ENCODE measurements around the gene CYP2F1.
"Not testable (repeated sequence)": the region's sequence is repeated elsewhere in the genome, so short reads cannot be mapped to it uniquely, and the experiment has no call there.

Gene CYP2F1, protein sequence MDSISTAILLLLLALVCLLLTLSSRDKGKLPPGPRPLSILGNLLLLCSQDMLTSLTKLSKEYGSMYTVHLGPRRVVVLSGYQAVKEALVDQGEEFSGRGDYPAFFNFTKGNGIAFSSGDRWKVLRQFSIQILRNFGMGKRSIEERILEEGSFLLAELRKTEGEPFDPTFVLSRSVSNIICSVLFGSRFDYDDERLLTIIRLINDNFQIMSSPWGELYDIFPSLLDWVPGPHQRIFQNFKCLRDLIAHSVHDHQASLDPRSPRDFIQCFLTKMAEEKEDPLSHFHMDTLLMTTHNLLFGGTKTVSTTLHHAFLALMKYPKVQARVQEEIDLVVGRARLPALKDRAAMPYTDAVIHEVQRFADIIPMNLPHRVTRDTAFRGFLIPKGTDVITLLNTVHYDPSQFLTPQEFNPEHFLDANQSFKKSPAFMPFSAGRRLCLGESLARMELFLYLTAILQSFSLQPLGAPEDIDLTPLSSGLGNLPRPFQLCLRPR

DNA sequence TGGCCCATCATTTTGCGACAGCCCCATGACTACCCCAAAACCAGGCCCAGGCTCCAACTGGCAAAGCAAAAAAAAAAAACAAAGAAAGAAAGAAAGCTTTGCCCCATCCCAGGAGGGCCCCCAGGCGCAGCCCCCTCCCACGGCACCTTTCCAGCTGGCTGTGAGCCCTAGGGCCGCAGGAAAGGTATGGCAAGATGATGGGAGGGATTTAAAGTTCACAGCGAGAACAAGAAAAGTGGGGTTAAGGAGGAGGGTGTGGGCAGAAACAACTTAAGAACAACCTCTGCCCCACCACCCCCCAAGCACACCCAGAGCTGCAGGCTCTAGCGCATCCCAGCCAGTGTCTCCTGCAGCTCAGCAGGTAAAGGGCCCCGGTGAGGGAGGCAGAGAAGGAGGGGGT is at the start of gene CYP2F1:
TSS of gene CYP2F1 (plus strand) at position 301 of the 400 bp plus-strand sequence. CDS start 1,757 bp downstream, outside the sequence.
- Mint-ChIP-seq H3K4me3 (no peak within 1 kb of the TSS), H3K9me3 (no peaks in the 10 kb centered on the region), H3K27ac (no peak within 1 kb of the TSS), H3K4me1 (no peaks in the 10 kb centered on the region), H3K27me3 (peaks cover 25 to 28% of the 10 kb centered on the region in 2 donors), H3K36me3 (no peaks in the 10 kb centered on the region)
- DNase-seq, result no peak
- no peak for ATAC-seq (replicated peaks)

DNA sequence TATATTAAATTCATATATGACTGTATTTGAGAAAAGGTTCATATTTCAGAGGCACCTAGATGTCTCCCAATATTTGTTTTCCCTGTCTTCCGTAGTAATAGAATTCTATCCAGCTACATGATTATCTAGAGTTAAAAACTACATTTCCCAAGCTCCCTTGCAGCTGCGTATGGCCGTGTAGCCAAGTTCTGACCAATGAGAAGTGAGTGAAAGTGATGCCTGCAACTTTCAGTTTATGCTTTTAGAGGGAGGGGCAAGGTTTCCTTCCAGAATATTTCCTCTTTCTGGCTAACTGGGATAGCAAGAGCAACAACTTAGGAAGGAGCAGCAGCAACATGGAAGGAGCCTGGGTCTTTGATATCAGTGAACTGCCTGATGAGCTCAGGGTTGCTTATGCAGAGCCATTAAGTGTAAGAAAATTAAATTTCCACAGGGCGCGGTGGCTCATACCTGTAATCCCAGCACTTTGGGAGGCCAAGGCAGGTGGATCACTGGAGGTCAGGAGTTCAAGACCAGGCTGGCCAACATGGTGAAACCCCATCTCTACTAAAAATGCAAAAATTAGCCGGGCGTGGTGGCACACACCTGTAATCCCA is 49.2 kb upstream of the CYP2F1 start:
- H3K36me3 Mint-ChIP-seq, result no peaks in the 10 kb centered on the region
- peak in 1 of 2 donors; percentile 55 for ATAC-seq (replicated peaks)
- H3K27me3 Mint-ChIP-seq, result peaks cover 34 to 39% of the 10 kb centered on the region in 2 donors
- no peaks in the 10 kb centered on the region for H3K4me1 Mint-ChIP-seq
- DNase-seq, result no peak
- H3K9me3 Mint-ChIP-seq, result no peaks in the 10 kb centered on the region
- H3K27ac Mint-ChIP-seq, result no peak overlapping the region
- H3K4me3 Mint-ChIP-seq, result no peak overlapping the region

GRCh38 chr19:41076286-41076685 is 37.9 kb upstream of the CYP2F1 start:
- no peaks in the 10 kb centered on the region for H3K4me1 Mint-ChIP-seq
- no peak for ATAC-seq (replicated peaks)
- peaks cover 18 to 57% of the 10 kb centered on the region in 2 donors for H3K27me3 Mint-ChIP-seq
- DNase-seq, result no peak
- H3K36me3 Mint-ChIP-seq, result peaks cover 0 to 1% of the 10 kb centered on the region in 2 donors
- H3K27ac Mint-ChIP-seq, result no peak overlapping the region
- H3K4me3 Mint-ChIP-seq, result no peak overlapping the region
- H3K9me3 Mint-ChIP-seq, result peaks cover 5 to 12% of the 10 kb centered on the region in 2 donors

- no peak overlapping the region for H3K4me3 Mint-ChIP-seq
- H3K27ac Mint-ChIP-seq, result no peak overlapping the region
- H3K9me3 Mint-ChIP-seq, result peaks cover 7 to 12% of the 10 kb centered on the region in 2 donors
- DNase-seq, result no peak
- H3K27me3 Mint-ChIP-seq, result peaks cover 53 to 60% of the 10 kb centered on the region in 2 donors
- H3K36me3 Mint-ChIP-seq, result peaks cover 0 to 1% of the 10 kb centered on the region in 2 donors
- ATAC-seq (replicated peaks), result no peak
- H3K4me1 Mint-ChIP-seq, result no peaks in the 10 kb centered on the region
Observed at GRCh38 chr19:41083516-41083915, 30.7 kb upstream of the CYP2F1 start.

DNA sequence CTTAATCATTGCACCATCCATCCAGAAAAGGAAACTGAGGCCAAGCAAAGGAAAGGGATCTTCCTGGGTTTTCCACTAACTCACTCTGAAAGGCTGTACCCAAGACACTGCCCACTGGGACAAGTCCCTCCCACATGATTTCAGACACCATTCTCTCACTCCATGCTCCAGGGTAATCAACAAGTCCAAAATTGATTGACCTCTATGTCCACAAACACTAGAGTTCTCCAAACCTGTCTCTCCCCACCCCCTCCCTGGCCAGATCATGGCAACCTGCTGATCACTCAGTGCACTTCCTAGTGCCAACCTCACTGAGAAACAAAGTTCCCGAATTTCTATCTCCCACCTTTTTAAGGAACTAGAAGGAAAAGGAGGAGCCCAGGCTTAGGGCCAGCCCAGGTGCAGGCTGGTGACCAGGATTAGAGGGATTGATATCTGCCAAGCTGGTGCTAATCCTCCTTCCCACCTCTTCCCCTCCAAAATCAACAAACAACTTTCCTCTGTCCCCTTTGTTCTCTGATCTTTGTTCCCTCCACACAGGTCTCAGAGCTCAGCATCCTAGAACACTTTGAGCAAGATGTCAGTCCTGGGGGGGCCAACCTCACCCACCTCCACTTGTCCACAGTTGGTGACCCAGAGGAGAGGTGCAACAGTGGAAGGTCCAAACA is 28.4 kb upstream of the CYP2F1 start:
- H3K27ac Mint-ChIP-seq, result no peak overlapping the region
- no peak overlapping the region for H3K4me3 Mint-ChIP-seq
- DNase-seq (no peak), ATAC-seq (replicated peaks) (no peak)
- peaks cover 5 to 6% of the 10 kb centered on the region in 2 donors for H3K9me3 Mint-ChIP-seq
- H3K36me3 Mint-ChIP-seq, result no peaks in the 10 kb centered on the region
- H3K4me1 Mint-ChIP-seq, result no peaks in the 10 kb centered on the region
- H3K27me3 Mint-ChIP-seq, result peaks cover 72 to 73% of the 10 kb centered on the region in 2 donors

- Mint-ChIP-seq H3K36me3 (no peaks in the 10 kb centered on the region), H3K27ac (no peak within 1 kb of the TSS), H3K4me3 (no peak within 1 kb of the TSS), H3K9me3 (no peaks in the 10 kb centered on the region), H3K27me3 (peaks cover 79 to 80% of the 10 kb centered on the region in 2 donors), H3K4me1 (no peaks in the 10 kb centered on the region)
- ATAC-seq (replicated peaks) (no peak), DNase-seq (no peak)
Observed at GRCh38 chr19:41088151-41088550, 26.1 kb upstream of the CYP2F1 start, which contains the start of gene CYP2A13. TSS of gene CYP2A13 (plus strand) at chr19:41088451. CDS start at chr19:41088472, 21 bp downstream.

- Mint-ChIP-seq H3K36me3 (no peaks in the 10 kb centered on the region), H3K4me1 (no peaks in the 10 kb centered on the region), H3K27ac (no peak overlapping the region), H3K27me3 (peaks cover 82 to 87% of the 10 kb centered on the region in 2 donors), H3K4me3 (no peak overlapping the region), H3K9me3 (no peaks in the 10 kb centered on the region)
- no peak for DNase-seq
- ATAC-seq (replicated peaks), result no peak
Observed at GRCh38 chr19:41089959-41090358, 24.3 kb upstream of the CYP2F1 start.

GRCh38 chr19:41095703-41096102 is 18.5 kb upstream of the CYP2F1 start:
- Mint-ChIP-seq H3K27ac (no peak overlapping the region), H3K4me1 (no peaks in the 10 kb centered on the region), H3K9me3 (peaks cover 4 to 6% of the 10 kb centered on the region in 2 donors), H3K36me3 (peaks cover 0 to 1% of the 10 kb centered on the region in 2 donors), H3K27me3 (peaks cover 60 to 63% of the 10 kb centered on the region in 2 donors), H3K4me3 (no peak overlapping the region)
- ATAC-seq (replicated peaks) (peak in 1 of 2 donors; percentile 45), DNase-seq (no peak)

DNA sequence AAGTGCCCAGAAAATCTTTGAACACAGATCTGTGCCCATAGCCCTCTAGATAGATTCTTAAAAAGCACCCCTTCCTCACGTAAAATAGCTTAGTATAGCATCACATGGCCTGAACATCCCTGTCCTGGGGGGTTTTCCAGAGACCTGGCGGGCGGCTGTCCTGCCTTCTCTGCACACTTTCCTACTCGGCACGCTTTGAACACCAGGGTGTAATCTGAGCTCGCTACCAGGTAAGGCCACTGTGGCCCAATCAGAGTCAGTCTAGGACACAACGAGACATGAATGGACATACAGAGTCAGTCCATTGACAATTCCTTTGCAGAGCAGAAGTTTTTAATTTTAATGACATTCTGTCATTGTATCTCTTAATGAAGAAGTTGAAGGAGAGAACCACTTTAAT is 17.9 kb upstream of the CYP2F1 start:
- no peak overlapping the region for H3K4me3 Mint-ChIP-seq
- ATAC-seq (replicated peaks) (no peak), DNase-seq (no peak)
- no peaks in the 10 kb centered on the region for H3K4me1 Mint-ChIP-seq
- peaks cover 0 to 1% of the 10 kb centered on the region in 2 donors for H3K36me3 Mint-ChIP-seq
- peaks cover 54 to 57% of the 10 kb centered on the region in 2 donors for H3K27me3 Mint-ChIP-seq
- no peak overlapping the region for H3K27ac Mint-ChIP-seq
- peaks cover 7 to 10% of the 10 kb centered on the region in 2 donors for H3K9me3 Mint-ChIP-seq

- Mint-ChIP-seq H3K9me3 (peaks cover 14 to 15% of the 10 kb centered on the region in 2 donors), H3K36me3 (peaks cover 3 to 4% of the 10 kb centered on the region in 2 donors), H3K27me3 (peaks cover 45 to 47% of the 10 kb centered on the region in 2 donors), H3K4me1 (no peaks in the 10 kb centered on the region), H3K4me3 (no peak overlapping the region), H3K27ac (no peak overlapping the region)
- DNase-seq (no peak), ATAC-seq (replicated peaks) (no peak)
Observed at GRCh38 chr19:41097302-41097701, 16.9 kb upstream of the CYP2F1 start.

- no peak overlapping the region for H3K4me3 Mint-ChIP-seq
- DNase-seq, result no peak
- H3K4me1 Mint-ChIP-seq, result no peaks in the 10 kb centered on the region
- H3K9me3 Mint-ChIP-seq, result peaks cover 17 to 18% of the 10 kb centered on the region in 2 donors
- no peak overlapping the region for H3K27ac Mint-ChIP-seq
- H3K36me3 Mint-ChIP-seq, result peaks cover 6% of the 10 kb centered on the region in 2 donors
- peaks cover 31 to 36% of the 10 kb centered on the region in 2 donors for H3K27me3 Mint-ChIP-seq
- no peak for ATAC-seq (replicated peaks)
Observed at GRCh38 chr19:41098762-41099161, 15.5 kb upstream of the CYP2F1 start.

GRCh38 chr19:41102210-41102609 is 12.0 kb upstream of the CYP2F1 start:
- Mint-ChIP-seq H3K27me3 (peaks cover 16 to 23% of the 10 kb centered on the region in 2 donors), H3K9me3 (peaks cover 17 to 26% of the 10 kb centered on the region in 2 donors)
- not testable (repeated sequence) for H3K4me3 Mint-ChIP-seq; ATAC-seq (replicated peaks); H3K36me3 Mint-ChIP-seq; DNase-seq; H3K27ac Mint-ChIP-seq; H3K4me1 Mint-ChIP-seq

DNA sequence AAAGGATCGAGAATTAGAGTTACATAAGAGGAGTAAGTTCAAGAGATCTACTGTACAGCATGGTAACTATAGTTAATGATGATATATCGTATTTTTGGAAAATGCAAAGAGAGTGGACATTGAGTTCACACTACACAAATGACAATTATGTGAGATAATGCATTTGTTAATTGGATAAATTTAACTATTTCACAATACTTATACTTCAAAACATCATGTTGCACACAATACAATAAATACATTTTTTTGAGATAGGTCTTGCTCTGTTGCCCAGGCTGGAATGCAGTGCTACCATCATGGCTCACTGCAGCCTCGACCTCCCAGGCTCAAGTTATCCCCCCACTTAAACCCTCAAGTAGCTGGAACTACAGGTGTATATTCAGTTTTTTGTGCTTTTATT is 8.1 kb upstream of the CYP2F1 start:
- Mint-ChIP-seq H3K36me3 (peaks cover 5 to 6% of the 10 kb centered on the region in 2 donors), H3K4me3 (no peak overlapping the region), H3K27ac (no peak overlapping the region), H3K27me3 (peaks cover 4 to 6% of the 10 kb centered on the region in 2 donors), H3K4me1 (no peaks in the 10 kb centered on the region), H3K9me3 (peaks cover 11 to 21% of the 10 kb centered on the region in 2 donors)
- ATAC-seq (replicated peaks), result no peak
- DNase-seq, result no peak

DNA sequence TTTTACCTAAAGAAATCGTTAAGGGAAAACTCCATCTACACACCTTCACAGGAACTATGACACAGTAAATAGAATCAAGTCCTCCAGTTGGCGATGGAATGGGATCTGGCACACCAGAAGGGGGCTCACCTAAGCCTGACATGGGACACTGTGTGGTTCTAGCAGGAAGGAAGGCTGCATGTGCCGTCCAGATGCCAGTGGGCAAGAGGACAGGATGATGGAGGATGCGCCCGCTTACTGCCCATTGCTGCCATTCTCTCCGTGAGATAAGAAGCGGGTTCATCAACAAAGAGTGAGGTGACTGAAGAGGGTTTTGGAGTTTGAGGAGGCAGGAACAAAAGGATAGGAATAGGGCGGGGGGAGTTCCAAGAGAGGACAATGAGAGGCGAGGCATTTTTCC is 2.9 kb upstream of the CYP2F1 start:
- Mint-ChIP-seq H3K4me1 (no peaks in the 10 kb centered on the region), H3K27ac (no peak overlapping the region), H3K36me3 (no peaks in the 10 kb centered on the region), H3K9me3 (no peaks in the 10 kb centered on the region), H3K4me3 (no peak overlapping the region), H3K27me3 (peaks cover 7 to 16% of the 10 kb centered on the region in 2 donors)
- DNase-seq (no peak), ATAC-seq (replicated peaks) (no peak)

All from stimulated activated naive B cell treated with anti-CD40 and anti-IgM and Interleukin-4, amounts not matched to agents 10 μg/mL and 1 μg/mL and 100 μg/mL, for 72 hours (primary cell).